CD4-positive, alpha-beta T cell treated with Interleukin-6 for 4 hours (primary cell): ENCODE results near the gene NHS.
A peak's percentile ranks its signal among the peaks of the same experiment; 100 is the strongest.

ENCODE experiments used
- DNase-seq: peaks from one replicate; pipeline ENCODE4 v3.0.0-alpha.2; 2020; ENCODE audit warnings: mixed read lengths

The NHS gene

GRCh38 chrX:17632942-17633341 is 257.9 kb downstream of the NHS start:
- DNase-seq = no peak

- DNase-seq = no peak
Measured at GRCh38 chrX:17633546-17633945, 258.5 kb downstream of the NHS start.

- DNase-seq = no peak
Measured at GRCh38 chrX:17634542-17635207, 259.7 kb downstream of the NHS start.

GRCh38 chrX:17635231-17635630 is 260.2 kb downstream of the NHS start:
- DNase-seq = no peak

- no peak for DNase-seq
Measured at GRCh38 chrX:17637235-17637634, 262.2 kb downstream of the NHS start.

GRCh38 chrX:17638731-17639130 is 263.7 kb downstream of the NHS start:
- no peak for DNase-seq

GRCh38 chrX:17642891-17643290 is 267.9 kb downstream of the NHS start:
- DNase-seq = no peak

GRCh38 chrX:17643528-17643927 is 268.5 kb downstream of the NHS start:
- DNase-seq = no peak

- DNase-seq = no peak
Measured at GRCh38 chrX:17644001-17644400, 269.0 kb downstream of the NHS start.

GRCh38 chrX:17654116-17654515 is 279.1 kb downstream of the NHS start:
- peak; percentile 47 for DNase-seq

GRCh38 chrX:17655211-17656034 is 280.4 kb downstream of the NHS start:
- peak; percentile 8 for DNase-seq

- no peak for DNase-seq
Measured at GRCh38 chrX:17656035-17656418, 281.0 kb downstream of the NHS start.

GRCh38 chrX:17656556-17656955 is 281.6 kb downstream of the NHS start:
- no peak for DNase-seq

GRCh38 chrX:17662391-17662790 is 287.4 kb downstream of the NHS start:
- no peak for DNase-seq

- no peak for DNase-seq
Measured at GRCh38 chrX:17668929-17669328, 293.9 kb downstream of the NHS start.

GRCh38 chrX:17669458-17669857 is 294.5 kb downstream of the NHS start:
- no peak for DNase-seq

GRCh38 chrX:17669891-17670290 is 294.9 kb downstream of the NHS start:
- DNase-seq = no peak

GRCh38 chrX:17670874-17671273 is 295.9 kb downstream of the NHS start:
- DNase-seq = no peak

- DNase-seq = no peak
Measured at GRCh38 chrX:17674601-17675000, 299.6 kb downstream of the NHS start.

GRCh38 chrX:17679261-17679660 is 304.3 kb downstream of the NHS start:
- no peak for DNase-seq

GRCh38 chrX:17679820-17680219 is 304.8 kb downstream of the NHS start:
- DNase-seq = no peak

GRCh38 chrX:17680732-17681413 is 305.9 kb downstream of the NHS start:
- no peak for DNase-seq

GRCh38 chrX:17682259-17682658 is 307.3 kb downstream of the NHS start:
- no peak for DNase-seq

GRCh38 chrX:17685026-17685425 is 310.0 kb downstream of the NHS start:
- no peak for DNase-seq
